VCaP (cell line): ENCODE results near the gene ADAM8.

Experiments used
- H3K27ac ChIP-seq: fragments of 450-650 bp; 2 replicates; pipeline ENCODE4 v1.5.1; 2017
- CTCF ChIP-seq: fragments of 450-650 bp; conservative IDR thresholded peaks from 2 replicates; pipeline ENCODE4 v1.5.1; 2017; ENCODE audit warnings: mild to moderate bottlenecking, moderate library complexity

Gene ADAM8

GRCh38 chr10:133246236-133246626 lies 30.4 kb downstream of the ADAM8 start:
- no peak for TF ChIP-seq CTCF
- H3K27ac ChIP-seq, result no peak overlapping the region

GRCh38 chr10:133245439-133246235 lies 31.0 kb downstream of the ADAM8 start:
- TF ChIP-seq CTCF, result no peak
- H3K27ac ChIP-seq, result no peak overlapping the region

- H3K27ac ChIP-seq, result no peak overlapping the region
- TF ChIP-seq CTCF, result no peak
Observed at GRCh38 chr10:133243593-133243992, 33.1 kb downstream of the ADAM8 start.

- H3K27ac ChIP-seq, result no peak overlapping the region
- TF ChIP-seq CTCF, result no peak
Observed at GRCh38 chr10:133242611-133243356, 33.9 kb downstream of the ADAM8 start.

GRCh38 chr10:133241501-133242205 lies 35.0 kb downstream of the ADAM8 start:
- TF ChIP-seq CTCF, result no peak
- no peak overlapping the region for H3K27ac ChIP-seq

- no peak overlapping the region for H3K27ac ChIP-seq
- no peak for TF ChIP-seq CTCF
Observed at GRCh38 chr10:133239990-133240389, 36.7 kb downstream of the ADAM8 start.

- no peak overlapping the region for H3K27ac ChIP-seq
- TF ChIP-seq CTCF, result no peak
Observed at GRCh38 chr10:133238466-133238804, 38.2 kb downstream of the ADAM8 start.
